Measurements from ENCODE around the gene DDN.

Gene DDN

GRCh38 chr12:48988030-48988649, 11.0 kb downstream of the DDN start:
- H3K9me3 Mint-ChIP-seq = no peaks in the 10 kb centered on the region
- H3K4me3 Mint-ChIP-seq = no peak overlapping the region
- H3K27me3 Mint-ChIP-seq = peaks cover 57% of the 10 kb centered on the region
- peaks cover 2% of the 10 kb centered on the region for H3K4me1 Mint-ChIP-seq
- peak; percentile 87 for DNase-seq
- ATAC-seq = peak; percentile 69
- no peak overlapping the region for H3K27ac Mint-ChIP-seq
- H3K36me3 Mint-ChIP-seq (ENCODE audit: low read depth) = no peaks in the 10 kb centered on the region

- Mint-ChIP-seq H3K4me1 (peaks cover 8% of the 10 kb centered on the region), H3K9me3 (no peaks in the 10 kb centered on the region), H3K27me3 (peaks cover 62% of the 10 kb centered on the region), H3K36me3 (ENCODE audit: low read depth) (no peaks in the 10 kb centered on the region), H3K4me3 (no peak overlapping the region), H3K27ac (no peak overlapping the region)
- DNase-seq (no peak), ATAC-seq (no peak)
Observed at GRCh38 chr12:48986720-48987291, 12.4 kb downstream of the DDN start.

- no peak for ATAC-seq
- Mint-ChIP-seq H3K36me3 (ENCODE audit: low read depth) (no peaks in the 10 kb centered on the region), H3K4me3 (no peak overlapping the region), H3K4me1 (peaks cover 16% of the 10 kb centered on the region), H3K27me3 (peaks cover 65% of the 10 kb centered on the region), H3K9me3 (no peaks in the 10 kb centered on the region), H3K27ac (no peak overlapping the region)
- DNase-seq = no peak
Observed at GRCh38 chr12:48985901-48986300, 13.3 kb downstream of the DDN start.

- ATAC-seq (no peak), DNase-seq (no peak)
- H3K4me3 Mint-ChIP-seq = no peak overlapping the region
- H3K27ac Mint-ChIP-seq = no peak overlapping the region
- H3K27me3 Mint-ChIP-seq = peaks cover 65% of the 10 kb centered on the region
- peaks cover 21% of the 10 kb centered on the region for H3K4me1 Mint-ChIP-seq
- no peaks in the 10 kb centered on the region for H3K36me3 Mint-ChIP-seq (ENCODE audit: low read depth)
- H3K9me3 Mint-ChIP-seq = no peaks in the 10 kb centered on the region
Observed at GRCh38 chr12:48985475-48985897, 13.7 kb downstream of the DDN start.

- H3K36me3 Mint-ChIP-seq (ENCODE audit: low read depth) = peaks cover 2% of the 10 kb centered on the region
- peak overlapping the region; percentile 74 for H3K27ac Mint-ChIP-seq
- peaks cover 43% of the 10 kb centered on the region for H3K4me1 Mint-ChIP-seq
- peaks cover 67% of the 10 kb centered on the region for H3K27me3 Mint-ChIP-seq
- no peak for ATAC-seq
- H3K9me3 Mint-ChIP-seq = no peaks in the 10 kb centered on the region
- no peak overlapping the region for H3K4me3 Mint-ChIP-seq
- DNase-seq = no peak
Observed at GRCh38 chr12:48982397-48983080, 16.6 kb downstream of the DDN start.

- Mint-ChIP-seq H3K27me3 (peaks cover 68% of the 10 kb centered on the region), H3K27ac (peak overlapping the region; percentile 74), H3K4me3 (peak overlapping the region; percentile 42), H3K9me3 (no peaks in the 10 kb centered on the region), H3K36me3 (ENCODE audit: low read depth) (peaks cover 2% of the 10 kb centered on the region), H3K4me1 (peaks cover 50% of the 10 kb centered on the region)
- ATAC-seq = no peak
- DNase-seq = no peak
Observed at GRCh38 chr12:48981757-48982157, 17.4 kb downstream of the DDN start.

- Mint-ChIP-seq H3K9me3 (no peaks in the 10 kb centered on the region), H3K4me1 (peaks cover 55% of the 10 kb centered on the region)
- no peak for ATAC-seq
Observed at GRCh38 chr12:48980953-48981756, 18.0 kb downstream of the DDN start.

GRCh38 chr12:48980389-48980952, 18.7 kb downstream of the DDN start:
- no peak for ATAC-seq
- peaks cover 71% of the 10 kb centered on the region for H3K27me3 Mint-ChIP-seq
- peak overlapping the region; percentile 62 for H3K4me3 Mint-ChIP-seq
- no peak for DNase-seq
- H3K36me3 Mint-ChIP-seq (ENCODE audit: low read depth) = peaks cover 2% of the 10 kb centered on the region
- H3K27ac Mint-ChIP-seq = no peak overlapping the region
- peaks cover 57% of the 10 kb centered on the region for H3K4me1 Mint-ChIP-seq
- no peaks in the 10 kb centered on the region for H3K9me3 Mint-ChIP-seq

More at GRCh38 chr12:48980953-48981756, 18.0 kb downstream of the DDN start:
- peaks cover 70% of the 10 kb centered on the region for H3K27me3 Mint-ChIP-seq
- peaks cover 2% of the 10 kb centered on the region for H3K36me3 Mint-ChIP-seq (ENCODE audit: low read depth)
- peak overlapping the region; percentile 74 for H3K27ac Mint-ChIP-seq
- peak overlapping the region; percentile 42 for H3K4me3 Mint-ChIP-seq
- DNase-seq = no peak

GRCh38 chr12:48979602-48980388, 19.4 kb downstream of the DDN start:
- Mint-ChIP-seq H3K4me1 (peaks cover 57% of the 10 kb centered on the region), H3K36me3 (ENCODE audit: low read depth) (peaks cover 2% of the 10 kb centered on the region), H3K9me3 (no peaks in the 10 kb centered on the region), H3K27ac (no peak overlapping the region), H3K27me3 (peaks cover 76% of the 10 kb centered on the region), H3K4me3 (peak overlapping the region; percentile 62)
- DNase-seq (no peak), ATAC-seq (no peak)

GRCh38 chr12:48978741-48979601, 20.2 kb downstream of the DDN start:
- peaks cover 81% of the 10 kb centered on the region for H3K27me3 Mint-ChIP-seq
- H3K4me1 Mint-ChIP-seq = peaks cover 57% of the 10 kb centered on the region
- peak overlapping the region; percentile 62 for H3K4me3 Mint-ChIP-seq
- no peaks in the 10 kb centered on the region for H3K9me3 Mint-ChIP-seq
- ATAC-seq (no peak), DNase-seq (no peak)
- peaks cover 2% of the 10 kb centered on the region for H3K36me3 Mint-ChIP-seq (ENCODE audit: low read depth)
- peak overlapping the region; percentile 18 for H3K27ac Mint-ChIP-seq

- H3K9me3 Mint-ChIP-seq = no peaks in the 10 kb centered on the region
- ATAC-seq (peak; percentile 2), DNase-seq (no peak)
- peaks cover 2% of the 10 kb centered on the region for H3K36me3 Mint-ChIP-seq (ENCODE audit: low read depth)
- H3K4me3 Mint-ChIP-seq = peak within 1 kb of the TSS; percentile 62
- H3K4me1 Mint-ChIP-seq = peaks cover 57% of the 10 kb centered on the region
- peaks cover 80% of the 10 kb centered on the region for H3K27me3 Mint-ChIP-seq
- peak within 1 kb of the TSS; percentile 91 for H3K27ac Mint-ChIP-seq
Observed at GRCh38 chr12:48978291-48978740, 20.9 kb downstream of the DDN start, which contains the start of gene WNT1. Gene WNT1 (plus strand): TSS chr12:48978322. CDS start chr12:48978651, 329 bp downstream.

GRCh38 chr12:48977290-48978281, 21.6 kb downstream of the DDN start:
- ATAC-seq (peak; percentile 73), DNase-seq (peak; percentile 93)
- peaks cover 83% of the 10 kb centered on the region for H3K27me3 Mint-ChIP-seq
- peak overlapping the region; percentile 30 for H3K4me3 Mint-ChIP-seq
- peaks cover 64% of the 10 kb centered on the region for H3K4me1 Mint-ChIP-seq
- H3K27ac Mint-ChIP-seq = peak overlapping the region; percentile 91
- no peaks in the 10 kb centered on the region for H3K9me3 Mint-ChIP-seq
- H3K36me3 Mint-ChIP-seq (ENCODE audit: low read depth) = peaks cover 2% of the 10 kb centered on the region

Measured in activated naive CD8-positive, alpha-beta T cell treated with anti-CD3 and anti-CD28 coated beads, Interleukin-2, amount 50 U/mL, for 24 hours (primary cell).